ENCODE measurements around the gene PTMA.

PTMA gene

DNA sequence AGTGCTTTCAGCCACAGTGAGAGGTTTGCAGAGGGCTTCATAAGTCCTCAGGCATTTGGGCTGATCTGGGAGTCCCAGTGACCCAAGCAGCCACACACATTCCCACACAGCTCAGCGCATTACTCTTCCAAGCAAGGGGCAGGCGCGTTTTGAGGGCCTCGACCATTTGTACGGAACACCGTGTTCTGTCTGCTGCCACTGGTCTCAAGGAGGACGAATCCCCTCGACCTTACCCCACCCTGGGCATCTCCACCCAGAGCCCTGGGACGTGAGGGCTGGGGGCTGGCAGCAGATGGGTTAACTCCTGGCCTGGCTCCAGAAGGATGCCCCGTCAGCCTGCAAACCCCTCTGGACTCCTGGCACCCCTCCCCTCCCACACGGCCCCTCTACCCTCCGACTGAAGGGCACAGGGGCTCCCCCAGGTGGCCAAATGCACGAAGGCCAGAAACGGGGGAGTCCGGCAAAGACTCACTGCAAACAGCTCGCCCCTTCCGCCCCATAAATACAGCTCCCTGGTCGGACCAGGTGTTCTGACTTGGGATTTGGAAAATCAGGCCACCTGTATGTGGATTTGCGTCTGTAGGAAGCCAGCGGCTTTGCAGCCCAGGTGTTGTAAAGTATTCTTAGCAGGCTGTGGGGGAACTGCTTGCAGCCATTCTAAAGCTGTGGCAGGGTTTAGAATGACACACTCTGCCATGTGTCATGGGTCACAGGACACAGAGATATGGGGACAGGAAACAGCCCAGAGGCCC, 33.6 kb upstream of the PTMA start:
- DNase-seq (ENCODE audit: extremely low read depth in 1 of 2, low read depth in 1 of 2): peak in 1 of 2 donors; percentile 35

DNA sequence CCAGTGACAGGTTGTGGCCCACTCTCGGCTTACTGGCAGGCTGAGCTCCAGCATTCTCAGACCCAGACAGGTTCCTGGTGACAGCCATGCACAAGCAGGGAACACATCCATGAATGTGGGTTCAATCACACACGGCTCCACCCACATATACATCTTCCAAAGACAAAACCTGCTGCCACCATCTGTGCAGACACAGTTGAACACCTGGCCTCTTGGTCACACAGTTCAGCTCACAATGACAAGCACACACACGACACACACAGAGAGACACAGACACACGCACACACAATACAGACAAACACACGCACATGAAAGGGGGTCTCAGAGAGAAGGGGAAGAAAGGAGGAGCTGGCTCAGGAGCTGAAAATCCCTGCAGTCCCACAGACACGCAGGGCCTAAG, 32.1 kb upstream of the PTMA start:
- no peak for DNase-seq (ENCODE audit: extremely low read depth in 1 of 2, low read depth in 1 of 2)

DNA sequence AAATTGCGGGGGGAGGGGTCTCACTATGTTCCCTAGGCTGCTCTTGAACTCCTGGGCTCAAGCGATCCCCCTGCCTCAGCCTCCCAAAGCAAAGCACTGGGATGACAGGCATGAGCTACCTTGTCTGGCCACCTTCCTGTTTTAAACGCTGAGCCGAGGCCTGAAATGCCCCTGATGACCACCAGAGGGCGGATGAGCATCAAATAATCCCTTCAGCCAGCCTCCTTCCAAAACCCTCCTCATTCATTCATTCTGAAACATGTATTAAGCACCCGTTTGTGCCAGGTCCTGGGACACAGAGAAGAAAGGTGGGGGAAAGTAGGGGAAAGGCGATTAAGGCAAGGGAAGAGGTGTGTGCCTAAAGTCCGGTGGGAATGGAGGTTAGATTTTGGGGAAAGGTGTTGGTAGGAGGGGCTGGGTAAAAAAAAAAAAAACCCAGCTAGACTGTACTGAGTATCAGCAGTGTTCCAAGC, 30.7 kb upstream of the PTMA start:
- peak; percentile 57 to 66 for DNase-seq (ENCODE audit: extremely low read depth in 1 of 2, low read depth in 1 of 2)

DNA sequence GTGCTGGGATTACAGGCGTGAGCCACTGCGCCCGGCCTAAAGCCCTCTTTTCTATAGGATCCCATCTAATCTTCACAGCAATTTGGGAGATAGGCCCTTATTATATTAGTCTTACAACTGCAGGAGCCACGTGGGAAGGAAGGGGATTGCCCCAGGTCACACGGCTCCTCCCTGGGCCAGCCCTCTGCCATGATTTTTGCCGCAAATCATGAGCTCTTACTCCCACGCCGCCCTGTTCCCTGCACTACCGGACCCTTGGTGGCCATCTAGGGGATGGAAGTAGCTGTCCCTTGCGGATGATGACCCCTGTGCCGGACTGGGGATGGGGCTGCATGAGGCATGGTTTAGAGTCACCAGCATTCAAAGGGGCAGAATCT, 28.4 kb upstream of the PTMA start:
- no peak for DNase-seq (ENCODE audit: extremely low read depth in 1 of 2, low read depth in 1 of 2)

DNA sequence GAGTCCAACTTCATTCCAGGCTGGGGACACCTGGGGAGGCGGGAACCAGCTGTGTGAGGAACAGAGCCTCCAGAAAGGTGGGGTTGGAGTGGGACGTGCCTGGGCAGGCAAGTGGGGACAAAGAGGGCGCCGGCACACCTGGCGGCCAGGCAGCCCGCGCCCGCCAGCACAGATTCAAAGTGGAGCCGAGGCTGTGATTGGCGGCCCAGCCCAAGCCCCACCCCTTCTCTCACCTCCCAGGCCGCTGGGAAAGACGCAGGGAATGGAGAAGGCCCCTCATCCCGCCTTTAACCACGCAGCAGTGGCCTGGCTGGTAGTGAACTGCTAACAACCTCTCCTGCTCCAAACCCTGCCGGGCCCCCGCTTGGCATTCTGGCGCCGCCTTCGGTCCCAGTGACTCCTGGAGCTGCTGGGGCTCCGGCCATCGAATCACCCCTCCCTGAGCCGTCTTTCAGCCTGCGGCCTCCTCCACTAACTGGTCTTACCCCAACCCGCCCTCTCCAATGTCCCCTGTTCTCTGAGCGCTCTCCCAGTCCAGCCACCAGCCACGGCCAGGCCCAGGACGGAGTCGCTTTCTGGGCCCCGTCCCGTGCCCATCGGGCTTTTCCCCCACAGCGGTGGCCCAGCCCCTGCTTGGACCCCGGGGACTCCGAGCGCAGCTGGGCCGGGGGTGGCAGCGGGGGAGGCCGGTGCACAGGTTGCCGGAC, 27.9 kb upstream of the PTMA start:
- no peak for DNase-seq (ENCODE audit: extremely low read depth in 1 of 2, low read depth in 1 of 2)

DNA sequence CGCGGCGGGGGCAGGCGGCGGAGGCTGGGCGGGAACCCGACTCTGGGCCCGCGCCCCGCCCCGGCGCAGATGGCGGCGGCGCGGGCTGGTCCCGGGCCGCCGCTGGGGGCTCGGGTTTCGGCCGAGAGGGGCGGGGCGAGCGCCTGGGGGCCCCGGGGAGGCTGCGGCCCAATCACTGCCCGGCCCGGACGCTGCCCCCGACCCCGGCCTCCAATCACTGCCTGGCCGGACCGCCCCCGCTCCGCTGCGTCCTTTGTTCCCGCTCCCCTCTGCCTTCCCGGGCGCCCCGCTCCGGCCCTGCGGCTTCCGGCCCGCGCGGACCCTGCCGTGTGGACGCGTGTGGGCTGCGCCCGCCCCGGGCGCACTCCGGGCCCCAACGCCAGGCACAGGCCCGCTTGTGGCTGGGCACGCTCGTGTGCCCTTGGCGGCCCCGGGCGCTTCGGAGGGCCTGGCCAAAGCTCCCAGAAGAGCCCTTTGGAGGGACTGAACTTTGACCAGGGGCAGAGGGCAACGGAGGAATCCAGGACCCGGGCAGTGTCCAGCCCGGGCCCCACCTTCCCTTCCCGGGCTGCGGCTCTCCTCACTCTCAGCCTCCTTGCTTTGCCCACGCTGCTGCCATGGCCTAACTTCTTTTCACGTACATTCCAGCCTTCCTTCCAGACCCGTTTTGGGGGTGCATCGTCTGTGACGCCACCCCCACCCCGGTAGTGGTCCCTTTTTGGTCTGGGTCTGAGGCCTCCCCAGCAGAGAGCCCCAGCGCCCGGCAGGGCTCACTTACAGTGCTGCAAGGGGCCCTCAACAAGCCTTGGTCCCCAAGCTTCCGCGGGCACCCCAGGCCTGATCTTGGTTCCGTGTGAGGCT, 27.1 kb upstream of the PTMA start:
- no peak for DNase-seq (ENCODE audit: extremely low read depth in 1 of 2, low read depth in 1 of 2)

DNA sequence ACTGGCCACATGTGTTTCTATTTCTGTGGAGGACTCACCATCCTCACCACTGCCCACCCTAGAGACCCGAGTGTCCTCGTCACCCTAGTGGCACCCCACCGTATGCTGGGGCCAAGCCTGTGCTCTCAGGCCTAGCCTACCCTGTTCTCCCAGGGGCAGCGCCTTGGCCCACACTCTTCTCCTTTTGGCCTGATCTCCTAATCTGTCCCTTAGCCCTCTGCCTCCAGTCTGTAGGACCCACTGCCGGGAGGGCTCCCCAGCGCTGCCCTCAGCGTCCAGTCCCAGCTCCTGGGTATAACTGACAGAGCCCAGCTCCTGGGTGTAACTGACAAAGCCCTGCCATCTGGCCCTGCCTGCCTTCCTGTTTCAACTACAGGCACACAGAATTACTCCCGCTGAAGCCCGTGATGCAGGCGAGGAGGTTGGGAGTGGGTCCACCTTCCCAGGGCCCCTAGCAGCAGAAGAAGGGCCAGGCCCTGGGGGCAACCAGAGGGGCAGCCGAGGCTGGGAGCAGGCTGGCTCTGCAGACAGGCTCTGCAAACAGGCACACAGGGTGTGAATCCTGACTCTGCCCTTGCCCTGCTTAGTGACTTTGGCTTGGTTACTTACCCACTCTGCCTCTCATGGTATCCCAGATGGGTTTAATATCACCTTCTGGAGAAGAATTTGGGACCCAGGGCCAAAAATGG, 25.6 kb upstream of the PTMA start:
- DNase-seq (ENCODE audit: extremely low read depth in 1 of 2, low read depth in 1 of 2): no peak

DNA sequence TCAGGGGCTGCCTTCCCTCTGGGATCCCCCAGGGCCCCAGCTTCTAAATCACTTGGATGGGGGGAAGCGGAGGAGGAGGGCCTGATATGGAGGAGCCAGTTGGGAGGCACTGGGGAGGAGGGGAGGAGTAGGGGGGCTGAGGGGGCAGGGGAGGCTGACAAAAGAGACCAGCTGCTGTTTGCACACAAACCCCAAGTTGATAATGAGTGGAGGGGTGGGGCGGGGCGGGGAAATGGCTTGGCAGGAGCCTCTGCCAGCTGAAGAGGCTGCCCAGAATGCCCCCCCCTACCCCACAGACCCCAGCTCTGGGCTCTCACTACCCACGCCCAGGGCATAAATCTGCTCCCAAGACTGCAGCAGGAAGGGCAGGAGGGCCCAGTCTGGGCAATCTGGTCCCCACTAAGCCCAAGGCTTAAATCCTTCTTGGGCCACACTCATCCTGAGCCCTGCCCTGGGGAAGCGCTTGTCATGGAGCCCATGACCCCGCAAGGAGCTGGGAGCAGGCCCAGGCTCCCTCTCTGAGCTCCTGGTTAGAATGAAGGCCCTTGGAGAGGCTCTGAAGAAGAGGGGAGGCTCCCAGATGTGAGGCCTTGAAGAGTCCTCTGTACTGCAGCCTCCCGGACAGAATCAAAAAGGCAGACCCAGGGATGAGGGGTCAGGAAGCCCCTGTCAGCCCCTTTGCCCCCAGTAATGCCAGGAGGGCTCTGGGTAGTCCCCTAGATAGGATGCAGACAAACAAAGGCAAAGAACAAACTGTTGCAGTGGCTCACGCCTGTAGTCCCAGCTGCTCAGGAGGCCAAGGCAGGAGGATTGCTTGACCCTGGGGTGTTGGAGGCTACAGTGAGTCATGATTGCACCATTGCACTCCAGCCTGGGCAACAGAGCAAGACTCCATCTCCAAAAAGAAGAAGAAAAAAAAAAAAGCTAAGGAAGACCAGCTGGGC, 24.8 kb upstream of the PTMA start:
- no peak for DNase-seq (ENCODE audit: extremely low read depth in 1 of 2, low read depth in 1 of 2)

DNA sequence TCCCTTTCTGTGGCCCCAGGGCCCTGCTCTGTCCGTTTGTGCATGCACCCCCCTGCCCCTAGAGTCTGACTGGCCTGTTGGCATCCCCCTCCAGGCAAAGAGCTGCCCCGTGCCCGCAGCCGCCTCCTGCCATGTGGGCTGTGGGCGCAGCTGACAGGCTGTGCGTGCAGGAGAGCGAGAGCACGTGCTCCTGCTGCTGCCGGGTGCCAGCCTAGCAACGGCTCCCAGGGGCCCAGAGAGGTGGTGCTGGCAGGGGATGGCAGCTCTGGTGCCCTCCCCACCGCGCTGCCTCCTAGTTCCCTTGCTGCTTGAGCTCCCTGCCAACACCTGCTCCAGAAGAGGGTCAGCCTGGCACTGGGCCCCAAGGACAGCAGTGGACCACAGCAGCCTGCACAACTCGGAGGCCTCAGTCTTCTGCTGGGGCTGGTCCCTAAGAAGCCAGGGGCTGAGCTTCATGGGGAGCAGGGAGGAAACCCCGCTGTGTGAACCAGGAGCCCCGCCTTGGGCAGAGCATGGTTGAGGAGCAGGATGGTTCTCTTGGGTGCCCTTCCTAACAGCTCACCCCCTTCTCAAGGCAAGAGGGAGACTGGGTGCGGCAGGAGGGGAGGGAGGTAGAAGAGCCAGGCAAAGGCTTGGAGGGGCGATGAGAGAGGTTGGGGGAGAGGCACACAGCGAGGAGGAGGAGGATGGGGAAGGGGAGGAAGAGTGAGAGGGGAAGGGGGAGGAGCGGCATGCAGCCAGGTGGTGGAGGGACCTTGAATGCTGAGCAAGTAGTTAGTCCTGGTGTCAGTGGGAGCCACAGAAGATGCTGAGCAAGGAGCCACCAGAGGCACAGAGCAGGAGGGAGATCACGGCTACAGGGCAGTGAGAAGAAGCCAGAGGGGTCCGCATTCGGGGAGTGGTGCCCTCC, 23.8 kb upstream of the PTMA start:
- no peak for DNase-seq (ENCODE audit: extremely low read depth in 1 of 2, low read depth in 1 of 2)

DNA sequence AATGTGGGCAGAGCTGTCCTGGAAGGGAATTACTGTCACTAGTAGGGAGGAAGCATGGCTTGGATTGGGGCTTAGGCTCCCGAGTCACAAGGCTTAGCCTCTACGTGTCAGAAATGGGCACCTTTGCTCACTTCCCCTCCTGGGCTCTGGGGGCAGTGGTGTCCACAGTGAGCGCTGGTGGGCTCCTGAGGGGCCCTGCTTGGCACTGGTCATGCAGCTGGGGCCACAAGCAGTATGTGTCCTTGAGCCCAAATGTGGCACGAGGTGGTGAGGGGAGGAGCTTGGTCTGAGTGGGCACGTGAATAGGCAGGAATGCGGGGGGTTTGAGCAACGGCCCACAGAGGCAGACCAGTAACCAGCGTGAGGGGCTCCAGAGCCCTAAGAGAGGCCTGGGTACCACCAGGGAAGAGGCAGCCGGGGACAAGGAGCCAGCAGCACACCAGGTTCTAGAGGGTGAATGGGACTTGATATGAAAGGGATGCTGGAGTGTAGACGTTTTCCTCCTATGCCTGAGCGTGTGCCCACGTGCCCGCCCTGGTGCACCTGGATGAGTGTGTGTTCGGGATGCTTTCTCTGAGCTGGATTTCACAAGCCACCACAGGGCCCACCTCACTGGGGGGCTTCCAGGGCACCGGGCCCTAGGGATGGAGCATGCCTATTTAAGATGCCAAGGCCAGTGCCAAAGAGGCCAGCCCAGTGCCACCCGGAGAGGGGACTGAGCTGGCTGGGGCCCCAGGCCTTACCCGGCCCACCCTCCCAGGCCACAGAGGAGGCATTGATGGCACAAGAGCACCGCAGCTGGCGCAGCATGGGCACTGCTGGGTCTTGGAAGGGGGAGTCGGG, 22.8 kb upstream of the PTMA start:
- no peak for DNase-seq (ENCODE audit: extremely low read depth in 1 of 2, low read depth in 1 of 2)

DNA sequence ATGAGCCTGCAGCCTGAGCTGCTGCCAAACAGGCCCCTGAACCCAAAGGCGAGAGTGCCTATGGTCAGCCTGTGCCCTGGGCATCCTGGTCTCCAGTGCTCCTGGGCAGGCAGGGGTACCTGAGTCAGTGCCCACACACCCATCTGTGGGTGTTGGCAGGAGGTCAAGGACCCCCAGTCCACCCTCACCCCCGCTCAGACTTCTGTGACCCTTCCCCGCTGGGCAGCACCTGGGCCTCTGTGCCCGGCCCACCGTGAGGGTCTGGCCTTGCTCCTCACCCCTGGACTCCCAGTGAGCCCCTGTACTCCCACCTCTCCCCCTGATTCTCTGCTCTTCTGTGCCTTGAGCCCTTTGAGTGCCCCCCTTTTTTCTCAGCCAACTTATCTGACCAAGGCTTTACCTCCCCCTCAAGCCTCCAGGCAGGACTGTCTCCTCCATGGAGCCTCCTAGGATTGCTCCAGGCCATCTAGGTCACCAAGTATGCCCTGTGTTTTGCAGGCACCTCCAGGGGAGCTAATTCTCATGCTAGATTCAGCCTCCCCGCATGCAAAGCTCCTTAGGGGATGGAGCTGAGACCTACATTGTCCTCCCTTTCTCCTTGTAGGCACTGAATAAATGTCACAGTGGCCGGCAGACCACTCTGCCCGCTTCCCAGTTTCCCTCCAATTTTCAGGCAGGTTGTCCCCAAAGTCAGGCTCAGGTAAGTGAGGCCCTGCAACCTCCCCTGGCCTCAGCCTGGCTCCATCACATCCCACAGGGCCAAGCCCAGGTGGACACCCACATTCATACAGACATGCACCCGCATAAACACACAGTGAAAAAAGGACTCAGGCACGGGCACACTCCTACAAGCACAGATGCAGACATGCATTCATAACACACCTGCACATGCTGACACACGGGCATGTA, 21.9 kb upstream of the PTMA start:
- no peak for DNase-seq (ENCODE audit: extremely low read depth in 1 of 2, low read depth in 1 of 2)

DNA sequence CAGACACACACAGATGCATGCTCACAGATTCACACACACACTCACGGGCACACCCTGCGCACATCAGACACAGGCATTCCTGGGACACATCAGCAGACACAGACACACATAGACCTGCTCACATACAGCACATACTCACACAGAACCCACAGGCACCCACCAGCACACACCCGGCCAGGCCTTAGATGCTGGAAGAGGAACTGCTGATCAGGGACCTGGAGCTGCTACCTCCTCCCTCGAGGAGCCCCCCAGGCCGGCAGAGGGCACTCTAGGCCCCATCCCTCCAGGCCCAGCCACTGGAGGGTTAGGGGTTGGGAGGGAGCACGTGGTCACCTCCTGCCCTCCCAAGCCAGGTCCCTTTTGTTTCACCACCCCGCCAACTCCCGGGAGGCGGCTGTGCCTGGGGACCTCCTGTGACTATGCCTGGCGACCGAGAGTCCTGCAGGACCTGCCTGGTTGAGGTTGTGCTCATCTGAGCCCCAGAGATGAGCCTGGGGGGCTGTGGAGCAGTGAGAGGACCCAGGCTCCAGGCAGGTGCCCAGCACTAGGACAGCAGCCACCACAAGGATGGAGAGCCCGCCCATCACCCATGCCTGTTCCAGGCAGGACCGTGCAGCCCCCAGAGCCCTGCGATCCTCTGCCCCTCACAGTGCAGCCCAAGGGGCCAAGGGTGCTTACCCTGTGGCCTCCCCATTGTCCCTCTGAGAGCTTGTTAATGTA, 21.0 kb upstream of the PTMA start:
- peak; percentile 22 to 61 for DNase-seq (ENCODE audit: extremely low read depth in 1 of 2, low read depth in 1 of 2)

DNA sequence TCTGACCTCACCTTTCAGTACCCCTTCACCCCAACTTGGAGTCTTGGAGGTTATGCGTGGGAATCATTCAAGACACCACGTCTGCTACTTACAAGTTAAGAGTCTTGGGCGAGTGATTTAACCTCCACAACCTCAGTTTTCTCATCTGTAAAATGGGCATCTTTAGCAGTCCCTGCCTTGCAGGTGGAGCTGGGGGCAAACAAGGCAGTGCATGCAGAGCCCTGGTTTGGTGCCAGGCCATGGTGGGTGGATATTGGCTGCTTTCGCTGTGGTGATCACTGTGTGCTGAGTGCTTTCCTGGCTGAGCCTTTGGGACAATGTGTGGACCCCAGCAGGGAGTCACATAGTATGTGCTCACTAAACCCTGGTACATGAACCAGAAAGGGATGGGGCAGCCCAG, 20.4 kb upstream of the PTMA start:
- DNase-seq (ENCODE audit: extremely low read depth in 1 of 2, low read depth in 1 of 2): no peak

DNA sequence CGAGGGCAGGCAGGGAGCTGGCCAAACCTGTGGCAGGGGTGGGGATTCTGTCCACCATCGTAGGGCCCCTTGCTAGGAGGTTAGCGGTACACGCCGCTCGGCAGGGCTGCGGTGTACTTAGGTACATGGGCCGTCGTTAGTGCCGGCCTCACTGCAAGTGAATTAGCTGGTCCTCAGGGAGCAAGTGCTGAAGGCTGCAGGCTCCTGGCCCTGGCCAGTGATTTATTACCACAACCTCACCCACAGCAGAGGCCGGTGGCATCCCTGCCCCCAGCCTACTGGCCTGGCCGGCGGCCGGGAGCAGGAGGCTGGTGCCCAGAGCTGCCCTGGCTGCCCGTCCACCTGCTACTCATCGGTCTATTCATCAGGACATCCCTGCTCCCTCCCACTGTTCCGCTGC, 19.6 kb upstream of the PTMA start:
- no peak for DNase-seq (ENCODE audit: extremely low read depth in 1 of 2, low read depth in 1 of 2)

DNA sequence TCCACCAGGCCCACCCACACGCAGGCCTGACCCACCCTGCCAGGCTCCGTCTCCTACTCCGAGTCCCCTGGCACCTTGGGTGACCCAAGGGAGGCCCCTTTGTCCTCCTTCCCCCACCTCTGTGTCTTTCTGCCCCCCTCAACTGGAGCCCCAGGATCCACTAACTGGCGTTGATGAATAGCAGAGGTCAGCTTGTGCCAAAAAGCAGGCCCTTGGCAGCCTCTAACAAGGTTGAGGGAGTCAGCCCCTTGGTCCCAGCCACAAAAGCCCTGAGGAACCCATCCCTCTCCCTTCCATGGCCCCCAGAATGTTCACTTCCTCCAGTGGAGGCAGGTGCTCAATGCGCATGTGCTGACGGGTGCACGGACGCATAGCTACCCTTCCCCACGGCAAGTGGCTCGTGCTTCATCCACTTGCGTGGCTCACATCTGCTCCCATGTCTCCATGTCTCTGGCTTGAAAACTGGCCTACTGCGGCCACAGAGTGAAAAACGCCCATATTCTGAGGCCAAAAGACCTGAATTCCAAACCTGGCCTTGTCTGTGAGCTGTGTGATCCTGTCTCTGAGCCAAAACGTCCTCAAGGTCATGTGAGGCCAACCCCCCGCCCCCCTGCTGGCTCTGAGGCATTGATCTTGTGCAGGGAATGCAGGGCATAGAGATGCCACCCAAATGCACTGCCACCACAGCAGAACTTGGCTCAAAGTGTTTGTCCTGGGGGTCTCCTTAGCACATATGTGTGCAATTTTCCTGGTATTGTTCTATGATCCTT, 19.0 kb upstream of the PTMA start:
- no peak for DNase-seq (ENCODE audit: extremely low read depth in 1 of 2, low read depth in 1 of 2)

Measured in activated CD8-positive, alpha-beta memory T cell treated with anti-CD3 and anti-CD28 coated beads for 1 hour (primary cell).